Peyer's patch (tissue), 4 donors: ENCODE measurements around the gene SLC51B. TPM values are rescaled to one million over a fixed set of nuclear protein-coding genes. Genes with fewer than 3 reads are reported as not detected.

Source experiments
- DNase-seq, 3 donors: peaks; one replicate each; pipeline ENCODE4 v3.0.0-alpha.2; 2017 to 2019
- H3K27ac ChIP-seq, 4 donors: fragments of 200-600 bp; sonication (generic); one replicate each; pipeline ENCODE4 v1.5.1; 2016 to 2019
- H3K27me3 ChIP-seq, 2 donors: fragments of 200-600 bp; sonication (generic); one replicate each; pipeline ENCODE4 v1.5.1; 2019
- H3K36me3 ChIP-seq, 3 donors: fragments of 200-600 bp; sonication (generic); one replicate each; pipeline ENCODE4 v1.5.1; 2016 to 2019
- H3K4me1 ChIP-seq, 4 donors: fragments of 200-600 bp; sonication (generic); one replicate each; pipeline ENCODE4 v1.5.1; 2016 to 2019
- H3K4me3 ChIP-seq, 4 donors: fragments of 200-600 bp; sonication (generic); 1 replicate in 3 of 4; 2 replicates in 1 of 4; pipeline ENCODE4 v1.5.1; 2016 to 2019; ENCODE audit warnings: mild to moderate bottlenecking in 1 of 4
- H3K9me3 ChIP-seq, 4 donors: fragments of 200-600 bp; sonication (generic); one replicate each; pipeline ENCODE4 v1.5.1; 2016 to 2019; ENCODE audit warnings: mild to moderate bottlenecking in 1 of 4
- CTCF ChIP-seq, 6 experiments: fragments of 450-650 bp in 4 of 6; fragments of 200-600 bp in 2 of 6; sonication (generic) in 1 of 6; IDR thresholded peaks; one replicate each; pipeline ENCODE4 v1.5.1; 2017 to 2019; ENCODE audit warnings: antibody characterized with exemption in 6 of 6, mild to moderate bottlenecking in 3 of 6, moderate library complexity in 1 of 6
- POLR2A ChIP-seq, 2 donors: fragments of 450-650 bp; IDR thresholded peaks; one replicate each; pipeline ENCODE4 v1.5.1; 2017; ENCODE audit warnings: antibody characterized with exemption in 2 of 2, mild to moderate bottlenecking in 2 of 2, moderate library complexity in 2 of 2
- total RNA-seq, 4 donors: library from RNA; depleted of rRNA; stranded (reverse); fragments of >200 nt; gene quantifications; one replicate each; pipeline ENCODE4 v1.1.0, GENCODE V29; 2016

The SLC51B gene
- total RNA-seq, 4 donors from 2014 or later: 4.1 to 374 (median 196) TPM

GRCh38 chr15:65083262-65083701, 38.1 kb downstream of the SLC51B start:
- Histone ChIP-seq H3K9me3 (no peaks in the 10 kb centered on the region), H3K4me1 (peaks cover 0 to 48% (median 7%) of the 10 kb centered on the region in 4 donors), H3K27ac (no peak overlapping the region), H3K36me3 (no peaks in the 10 kb centered on the region), H3K4me3 (no peak overlapping the region), H3K27me3 (no peaks in the 10 kb centered on the region)
- DNase-seq: no peak
- TF ChIP-seq POLR2A (IDR thresholded peaks at IDR 0.05) (no peak), CTCF (IDR thresholded peaks at IDR 0.05) (peak in 3 of 6 experiments; percentile 14 to 30 (median 17))

- H3K9me3 ChIP-seq: no peaks in the 10 kb centered on the region
- H3K27ac ChIP-seq: no peak overlapping the region
- no peaks in the 10 kb centered on the region for H3K36me3 ChIP-seq
- TF ChIP-seq POLR2A (IDR thresholded peaks at IDR 0.05) (no peak), CTCF (IDR thresholded peaks at IDR 0.05) (no peak)
- no peaks in the 10 kb centered on the region for H3K27me3 ChIP-seq
- DNase-seq: no peak
- no peak overlapping the region for H3K4me3 ChIP-seq
- peaks cover 0 to 62% (median 8%) of the 10 kb centered on the region in 4 donors for H3K4me1 ChIP-seq
Measured at GRCh38 chr15:65084500-65085206, 39.5 kb downstream of the SLC51B start.

- Histone ChIP-seq H3K27me3 (no peaks in the 10 kb centered on the region), H3K4me3 (no peak overlapping the region), H3K36me3 (no peaks in the 10 kb centered on the region), H3K4me1 (peaks cover 0 to 67% (median 8%) of the 10 kb centered on the region in 4 donors), H3K27ac (no peak overlapping the region), H3K9me3 (no peaks in the 10 kb centered on the region)
- DNase-seq: no peak
- TF ChIP-seq POLR2A (IDR thresholded peaks at IDR 0.05) (no peak), CTCF (IDR thresholded peaks at IDR 0.05) (no peak)
Measured at GRCh38 chr15:65085207-65085753, 40.1 kb downstream of the SLC51B start.

- Histone ChIP-seq H3K36me3 (no peaks in the 10 kb centered on the region), H3K4me3 (no peak overlapping the region), H3K27ac (no peak overlapping the region), H3K9me3 (no peaks in the 10 kb centered on the region), H3K4me1 (peaks cover 0 to 67% (median 8%) of the 10 kb centered on the region in 4 donors), H3K27me3 (no peaks in the 10 kb centered on the region)
- TF ChIP-seq POLR2A (IDR thresholded peaks at IDR 0.05): no peak
- TF ChIP-seq CTCF (IDR thresholded peaks at IDR 0.05): peak in 4 of 6 experiments; percentile 27 to 43 (median 35)
- DNase-seq: peak in 1 of 3 donors; percentile 63
Measured at GRCh38 chr15:65085990-65086679, 40.9 kb downstream of the SLC51B start.

- Histone ChIP-seq H3K9me3 (no peaks in the 10 kb centered on the region), H3K4me1 (peaks cover 0 to 62% (median 8%) of the 10 kb centered on the region in 4 donors), H3K4me3 (no peak overlapping the region), H3K36me3 (no peaks in the 10 kb centered on the region), H3K27me3 (no peaks in the 10 kb centered on the region), H3K27ac (no peak overlapping the region)
- no peak for DNase-seq
- no peak for TF ChIP-seq CTCF (IDR thresholded peaks at IDR 0.05)
- TF ChIP-seq POLR2A (IDR thresholded peaks at IDR 0.05): no peak
Measured at GRCh38 chr15:65086680-65087111, 41.5 kb downstream of the SLC51B start.
